ENCODE measurements around the gene CMKLR1. TPM values are rescaled to one million over a fixed set of nuclear protein-coding genes. Genes with fewer than 3 reads are reported as not detected.

Gene CMKLR1
- total and polyA plus RNA-seq, 10 of the 15 experiments (the other 5 are each of a cell fraction or from before 2014, with no cell fraction given) = 13.8 to 52.3 (median 26.2) TPM

DNA sequence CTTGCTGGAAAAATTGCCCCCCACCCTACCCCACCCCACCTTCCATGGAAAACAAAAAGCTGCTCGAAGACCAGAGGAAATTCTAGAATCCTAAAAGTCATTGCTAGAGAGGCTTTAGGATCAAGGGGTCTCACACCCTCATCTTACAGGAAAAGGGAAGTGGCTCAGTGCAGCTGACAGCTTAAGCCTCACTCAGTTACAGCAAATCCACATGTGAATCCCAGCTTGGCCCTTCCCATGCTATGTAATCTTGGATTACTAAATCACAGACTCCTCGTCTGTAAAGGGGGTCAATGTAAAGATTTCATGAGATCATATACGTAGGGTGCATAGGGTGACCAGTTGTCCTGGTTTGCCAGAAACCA, 25.9 kb downstream of the CMKLR1 start:
- in situ Hi-C loops (cut with MboI) = no loop called here
- ChIA-PET SMC1A (ENCODE audit: uncharacterized antibody, unreplicated experiment) (interaction anchor here (1.0 to 19.0 kb wide), 7 partner anchors 9 to 251 kb away, joined by 3 to 185 read pairs (median 5); partner anchors contain the start of gene CMKLR1), POLR2A (interaction anchor here (0.6 to 3.4 kb wide), 2 partner anchors 21 to 143 kb away, joined by 8 to 32 read pairs; no protein-coding TSS in a partner anchor), RAD21 (ENCODE audit: unreplicated experiment) (interaction anchor here (0.7 to 5.1 kb wide), 3 partner anchors 12 to 67 kb away, joined by 3 to 61 read pairs (median 4); no protein-coding TSS in a partner anchor), CTCF (interaction anchor here (0.7 to 8.9 kb wide), 4 partner anchors 15 to 209 kb away, joined by 3 to 75 read pairs (median 7); no protein-coding TSS in a partner anchor)
- ATAC-seq (no peak), FAIRE-seq (no peak), DNase-seq (ENCODE audit: low read depth, low spot score) (no peak)
- peak overlapping the region; percentile 44 for H3K9ac ChIP-seq (ENCODE audit: control insufficient read depth, insufficient read depth, low read length)
- no peak overlapping the region for H3K4me3 ChIP-seq
- H3K27me3 ChIP-seq (replicated peaks in 1 of 2; ENCODE audit: control insufficient read depth in 2 of 2, insufficient read depth in 2 of 2, low read length in 1 of 2) = no peaks in the 10 kb centered on the region
- peak overlapping the region; percentile 75 for H3K4me2 ChIP-seq (ENCODE audit: control insufficient read depth, insufficient read depth)
- H4K20me1 ChIP-seq (ENCODE audit: control insufficient read depth, insufficient read depth) = no peaks in the 10 kb centered on the region
- intact Hi-C loops (cut with micrococcal nuclease; ENCODE audit: unreplicated experiment) = no loop called here
- peaks cover 85% of the 10 kb centered on the region for H3K4me1 ChIP-seq (ENCODE audit: control insufficient read depth, insufficient read depth, low read length)
- peak overlapping the region; percentile 71 for H3K27ac ChIP-seq (ENCODE audit: control insufficient read depth, insufficient read depth)
- TF ChIP-seq SMARCA5 (IDR thresholded peaks at IDR 0.05) = no peak
- peak; percentile 77; the same call in 1 of the 2 replicates for TF ChIP-seq SPI1 (IDR thresholded peaks at IDR 0.05; ENCODE audit: borderline replicate concordance, insufficient read depth, low read depth, low read length)
- no peaks in the 10 kb centered on the region for H3K9me3 ChIP-seq (replicated peaks; ENCODE audit: control insufficient read depth, insufficient read depth, low read length)
- peaks cover 0 to 2% of the 10 kb centered on the region in 2 experiments; a peak in 1 of 4 replicates for H3K36me3 ChIP-seq (ENCODE audit: control insufficient read depth in 2 of 2, insufficient read depth in 2 of 2, low read length in 1 of 2)
- 53% methylated on average over 3 of the region's 3 CpGs for WGBS (ENCODE audit: insufficient coverage, insufficient replicate concordance, low lambda C conversion rate, missing lambda C conversion rate)
- peaks cover 34% of the 10 kb centered on the region for H3K79me2 ChIP-seq (ENCODE audit: control insufficient read depth, insufficient read depth, low read length)
- no TSS peak for BruUV-seq (replicated peaks)
- no peak overlapping the region; the same call in 1 of the 2 replicates for H2AFZ ChIP-seq (ENCODE audit: control insufficient read depth, low read depth, low read length)

- WGBS (ENCODE audit: insufficient coverage, insufficient replicate concordance, low lambda C conversion rate, missing lambda C conversion rate) = 59% methylated on average over 5 of the region's 5 CpGs
- ChIA-PET CTCF (interaction anchor here (0.7 to 8.9 kb wide), 3 partner anchors 22 to 209 kb away, joined by 3 to 75 read pairs (median 3); no protein-coding TSS in a partner anchor), RAD21 (ENCODE audit: unreplicated experiment) (interaction anchor here (1.4 to 5.1 kb wide), 2 partner anchors 22 to 68 kb away, joined by 4 to 61 read pairs; no protein-coding TSS in a partner anchor), SMC1A (ENCODE audit: uncharacterized antibody, unreplicated experiment) (interaction anchor here (1.3 to 19.0 kb wide), 6 partner anchors 9 to 48 kb away, joined by 3 to 185 read pairs (median 6); partner anchors contain the start of gene CMKLR1), POLR2A (interaction anchor here (0.6 to 3.4 kb wide), 3 partner anchors 22 to 243 kb away, joined by 3 to 32 read pairs (median 8); no protein-coding TSS in a partner anchor)
- H3K79me2 ChIP-seq (ENCODE audit: control insufficient read depth, insufficient read depth, low read length) = peaks cover 30% of the 10 kb centered on the region
- FAIRE-seq (no peak), DNase-seq (ENCODE audit: low read depth, low spot score) (no peak), ATAC-seq (no peak)
- peak overlapping the region; percentile 29; the same call in 1 of the 2 replicates for H3K9ac ChIP-seq (ENCODE audit: control insufficient read depth, insufficient read depth, low read length)
- H3K9me3 ChIP-seq (replicated peaks; ENCODE audit: control insufficient read depth, insufficient read depth, low read length) = no peaks in the 10 kb centered on the region
- peaks cover 89% of the 10 kb centered on the region for H3K4me1 ChIP-seq (ENCODE audit: control insufficient read depth, insufficient read depth, low read length)
- no peaks in the 10 kb centered on the region for H4K20me1 ChIP-seq (ENCODE audit: control insufficient read depth, insufficient read depth)
- peaks cover 0 to 2% of the 10 kb centered on the region in 2 experiments; a peak in 1 of 4 replicates for H3K36me3 ChIP-seq (ENCODE audit: control insufficient read depth in 2 of 2, insufficient read depth in 2 of 2, low read length in 1 of 2)
- no peaks in the 10 kb centered on the region for H3K27me3 ChIP-seq (replicated peaks in 1 of 2; ENCODE audit: control insufficient read depth in 2 of 2, insufficient read depth in 2 of 2, low read length in 1 of 2)
- H3K4me3 ChIP-seq = no peak overlapping the region
- peak overlapping the region; percentile 71 for H3K27ac ChIP-seq (ENCODE audit: control insufficient read depth, insufficient read depth)
- in situ Hi-C loops (cut with MboI) = no loop called here
- BruUV-seq (replicated peaks) = no TSS peak
- intact Hi-C loops (cut with micrococcal nuclease; ENCODE audit: unreplicated experiment) = no loop called here
- H2AFZ ChIP-seq (ENCODE audit: control insufficient read depth, low read depth, low read length) = no peak overlapping the region
- H3K4me2 ChIP-seq (ENCODE audit: control insufficient read depth, insufficient read depth) = peak overlapping the region; percentile 38
- TF ChIP-seq EGR1 (IDR thresholded peaks at IDR 0.05; ENCODE audit: borderline replicate concordance in 1 of 2, low read depth in 2 of 2, low read length in 2 of 2) = no peak
- no peak for TF ChIP-seq RELA (IDR thresholded peaks at IDR 0.05; ENCODE audit: borderline replicate concordance, partially characterized antibody)
- TF ChIP-seq BMI1 (IDR thresholded peaks at IDR 0.05; ENCODE audit: borderline replicate concordance) = no peak
- TF ChIP-seq MYB (IDR thresholded peaks at IDR 0.05; ENCODE audit: borderline replicate concordance, low read depth, low read length) = no peak
- TF ChIP-seq ZNF207 (IDR thresholded peaks at IDR 0.05; ENCODE audit: borderline replicate concordance) = no peak
- no peak for TF ChIP-seq USF1 (IDR thresholded peaks at IDR 0.05; ENCODE audit: borderline replicate concordance, extremely low read length, insufficient read depth, low read depth, low read length)
- no peak for TF ChIP-seq FOXM1 (IDR thresholded peaks at IDR 0.05; ENCODE audit: low read depth, low read length)
- no peak for TF ChIP-seq BHLHE40 (IDR thresholded peaks at IDR 0.05; ENCODE audit: borderline replicate concordance in 1 of 2, low read depth in 2 of 2, low read length in 1 of 2)
- no peak for TF ChIP-seq NFYA (IDR thresholded peaks at IDR 0.05; ENCODE audit: borderline replicate concordance, low read depth, low read length)
These were observed 26.4 kb downstream of the CMKLR1 start for GRCh38 chr12:108312693-108313189.
